CD4-positive, alpha-beta T cell (primary cell): Measurements from ENCODE around the gene DIS3L2. TPM values are rescaled to one million over a fixed set of nuclear protein-coding genes. Genes with fewer than 3 reads are reported as not detected.

Source experiments
- ATAC-seq: fragments of 200-7000 bp; cut with Tn5 transposase; one replicate; pipeline ENCODE4 v1.10.0; 2022; ENCODE audit warnings: mild to moderate bottlenecking; ENCODE audit not compliant: poor library complexity
- CTCF ChIA-PET: fragments of 350-600 bp; sonication (Branson Sonifier 250); formaldehyde crosslinking; loops from one replicate; lab custom pipeline; 2021; ENCODE audit warnings: antibody characterized with exemption, inconsistent platforms; lab: Charles Lee
- POLR2A ChIA-PET: fragments of 350-600 bp; sonication (Branson Sonifier 250); formaldehyde crosslinking; loops from one replicate; lab custom pipeline; 2021; ENCODE audit warnings: antibody characterized with exemption, inconsistent platforms; lab: Charles Lee
- DNase-seq, 14 experiments: peaks; one replicate each; pipeline ENCODE4 v3.0.0-alpha.2; 2013 to 2020; ENCODE audit warnings: mixed read lengths in 2 of 14
- H3K27ac ChIP-seq, 2 donors: one replicate each; pipeline versions ENCODE4 v1.5.1 to v1.7.0; 2013; ENCODE audit warnings: low read length in 2 of 2, low read depth in 1 of 2, mild to moderate bottlenecking in 1 of 2
- H3K27me3 ChIP-seq, 2 experiments: 1 replicate in 1 of 2; 2 replicates in 1 of 2; pipeline versions ENCODE4 v1.6.1 to v1.7.0; 2013; ENCODE audit warnings: low read length in 2 of 2, control low read depth in 1 of 2, mild to moderate bottlenecking in 1 of 2, moderate library complexity in 1 of 2; ENCODE audit not compliant: insufficient read depth in 2 of 2, control insufficient read depth in 1 of 2
- H3K36me3 ChIP-seq: one replicate; pipeline ENCODE4 v1.6.1; 2013; ENCODE audit warnings: low read length, control low read depth; ENCODE audit not compliant: insufficient read depth
- H3K4me1 ChIP-seq: one replicate; pipeline ENCODE4 v1.6.1; 2013; ENCODE audit warnings: low read length, control low read depth; ENCODE audit not compliant: insufficient read depth
- H3K4me3 ChIP-seq: one replicate; pipeline ENCODE4 v1.5.1; 2013; ENCODE audit warnings: mild to moderate bottlenecking, low read length, moderate library complexity
- H3K9me3 ChIP-seq, 2 experiments: 1 replicate in 1 of 2; 2 replicates in 1 of 2; pipeline versions ENCODE4 v1.6.1 to v1.7.0; 2013; ENCODE audit warnings: low read length in 2 of 2, mild to moderate bottlenecking in 2 of 2, control low read depth in 1 of 2, moderate library complexity in 1 of 2; ENCODE audit not compliant: control insufficient read depth in 1 of 2, insufficient read depth in 1 of 2
- H3K27ac Mint-ChIP-seq: one replicate; pipeline ENCODE4 v1.8.0; 2020; ENCODE audit warnings: mixed read lengths
- H3K27me3 Mint-ChIP-seq: one replicate; pipeline ENCODE4 v1.8.0; 2021; ENCODE audit warnings: mixed read lengths
- H3K36me3 Mint-ChIP-seq: one replicate; pipeline ENCODE4 v1.8.0; 2021; ENCODE audit warnings: low read depth, mixed read lengths
- H3K4me1 Mint-ChIP-seq: one replicate; pipeline ENCODE4 v1.8.0; 2021; ENCODE audit warnings: low read depth, mixed read lengths
- H3K4me3 Mint-ChIP-seq: one replicate; pipeline ENCODE4 v1.8.0; 2020; ENCODE audit warnings: mild to moderate bottlenecking, mixed read lengths
- H3K9me3 Mint-ChIP-seq: one replicate; pipeline ENCODE4 v1.8.0; 2020; ENCODE audit warnings: mixed read lengths
- intact Hi-C, 2 experiments: fragments of 100-400 bp; cut with DNase I in 1 of 2; cut with micrococcal nuclease in 1 of 2; formaldehyde crosslinking; loops; one replicate each; pipeline versions ENCODE4 v1.15.1 to v1.9.0; 2023 to 2025; cut with DNase I, micrococcal nuclease
- total RNA-seq, 174 experiments: library from RNA in 2 of 174; stranded (reverse) in 2 of 174; gene quantifications; one replicate each; pipeline ENCODE4 v1.2.3 and lab custom pipeline; 2021 to 2026
- TF ChIP-seq, protein P1 (sequence below): fragments of 200-600 bp; IDR thresholded peaks from one replicate; pipeline ENCODE4 v1.8.0; 2022; ENCODE audit warnings: antibody characterized with exemption, mild to moderate bottlenecking

DIS3L2 gene
- total RNA-seq, 2 experiments from 2014 or later, result 59.8 to 62.9 TPM

DNA sequence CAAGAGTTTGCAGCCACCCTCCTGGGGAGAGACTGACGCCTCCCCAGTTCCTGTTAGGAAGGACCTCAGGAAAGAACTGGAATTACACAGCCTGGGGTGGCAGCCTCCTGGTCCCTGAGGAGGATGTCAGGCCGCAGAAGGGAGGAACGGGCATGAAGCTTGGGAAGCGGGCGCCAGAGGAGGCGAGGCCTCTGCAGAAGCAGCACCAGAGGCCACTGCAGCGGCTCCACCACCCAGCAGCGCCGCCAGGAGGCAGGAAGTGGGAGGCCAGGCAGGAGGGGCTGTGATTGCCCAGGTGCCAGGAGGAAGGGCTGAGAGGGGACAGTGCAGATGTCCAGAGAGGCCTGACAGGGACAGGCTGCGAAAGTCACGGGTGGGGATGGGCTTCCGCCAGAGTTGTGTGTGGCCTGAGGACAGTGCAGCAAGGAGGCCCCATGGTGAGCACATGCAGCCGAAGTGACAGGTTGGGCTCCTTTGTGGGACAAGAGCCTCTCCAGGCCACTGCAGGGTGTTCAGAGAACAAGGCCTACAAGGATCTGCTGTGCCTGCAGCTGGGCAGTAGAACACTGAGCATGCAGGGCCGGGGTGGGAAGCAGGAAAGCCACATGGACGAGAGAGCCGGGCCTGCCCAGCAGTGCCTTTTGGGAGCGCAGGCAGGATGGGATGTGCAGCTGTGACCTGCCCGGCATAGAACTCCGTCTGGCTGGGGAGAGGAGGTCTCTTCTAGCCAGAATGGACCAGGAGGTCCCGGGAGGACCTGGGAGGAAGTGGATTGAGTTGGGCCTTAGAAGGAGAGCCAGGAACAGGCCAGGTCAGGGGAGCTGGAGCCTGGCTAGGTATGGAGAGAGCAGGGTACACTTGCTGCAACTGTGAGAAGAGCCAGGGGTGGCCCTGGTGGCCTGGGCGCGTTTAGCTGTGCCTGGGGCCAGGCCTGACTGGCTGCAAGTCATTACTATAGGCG lies 377.9 kb downstream of the DIS3L2 start:
- Histone ChIP-seq H3K4me1 (no peaks in the 10 kb centered on the region), H3K27ac (no peak overlapping the region), H3K4me3 (no peak overlapping the region), H3K36me3 (peaks cover 3% of the 10 kb centered on the region), H3K27me3 (no peaks in the 10 kb centered on the region), H3K9me3 (no peaks in the 10 kb centered on the region)
- H3K4me3 Mint-ChIP-seq, result no peak overlapping the region
- H3K27me3 Mint-ChIP-seq, result no peaks in the 10 kb centered on the region
- CTCF ChIA-PET, result no interaction called here
- no peaks in the 10 kb centered on the region for H3K4me1 Mint-ChIP-seq
- intact Hi-C loops, result loop anchor here in 1 of 2 experiments (10.0 kb wide), 1 partner anchor 105 kb away; no protein-coding TSS in a partner anchor
- POLR2A ChIA-PET, result no interaction called here
- H3K27ac Mint-ChIP-seq, result peak overlapping the region; percentile 42
- no peaks in the 10 kb centered on the region for H3K9me3 Mint-ChIP-seq
- H3K36me3 Mint-ChIP-seq, result peaks cover 6% of the 10 kb centered on the region
- ATAC-seq (no peak), DNase-seq (peak in 1 of 14 experiments; percentile 25)
- TF ChIP-seq, protein P1, sequence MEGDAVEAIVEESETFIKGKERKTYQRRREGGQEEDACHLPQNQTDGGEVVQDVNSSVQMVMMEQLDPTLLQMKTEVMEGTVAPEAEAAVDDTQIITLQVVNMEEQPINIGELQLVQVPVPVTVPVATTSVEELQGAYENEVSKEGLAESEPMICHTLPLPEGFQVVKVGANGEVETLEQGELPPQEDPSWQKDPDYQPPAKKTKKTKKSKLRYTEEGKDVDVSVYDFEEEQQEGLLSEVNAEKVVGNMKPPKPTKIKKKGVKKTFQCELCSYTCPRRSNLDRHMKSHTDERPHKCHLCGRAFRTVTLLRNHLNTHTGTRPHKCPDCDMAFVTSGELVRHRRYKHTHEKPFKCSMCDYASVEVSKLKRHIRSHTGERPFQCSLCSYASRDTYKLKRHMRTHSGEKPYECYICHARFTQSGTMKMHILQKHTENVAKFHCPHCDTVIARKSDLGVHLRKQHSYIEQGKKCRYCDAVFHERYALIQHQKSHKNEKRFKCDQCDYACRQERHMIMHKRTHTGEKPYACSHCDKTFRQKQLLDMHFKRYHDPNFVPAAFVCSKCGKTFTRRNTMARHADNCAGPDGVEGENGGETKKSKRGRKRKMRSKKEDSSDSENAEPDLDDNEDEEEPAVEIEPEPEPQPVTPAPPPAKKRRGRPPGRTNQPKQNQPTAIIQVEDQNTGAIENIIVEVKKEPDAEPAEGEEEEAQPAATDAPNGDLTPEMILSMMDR, result no peak

DNA sequence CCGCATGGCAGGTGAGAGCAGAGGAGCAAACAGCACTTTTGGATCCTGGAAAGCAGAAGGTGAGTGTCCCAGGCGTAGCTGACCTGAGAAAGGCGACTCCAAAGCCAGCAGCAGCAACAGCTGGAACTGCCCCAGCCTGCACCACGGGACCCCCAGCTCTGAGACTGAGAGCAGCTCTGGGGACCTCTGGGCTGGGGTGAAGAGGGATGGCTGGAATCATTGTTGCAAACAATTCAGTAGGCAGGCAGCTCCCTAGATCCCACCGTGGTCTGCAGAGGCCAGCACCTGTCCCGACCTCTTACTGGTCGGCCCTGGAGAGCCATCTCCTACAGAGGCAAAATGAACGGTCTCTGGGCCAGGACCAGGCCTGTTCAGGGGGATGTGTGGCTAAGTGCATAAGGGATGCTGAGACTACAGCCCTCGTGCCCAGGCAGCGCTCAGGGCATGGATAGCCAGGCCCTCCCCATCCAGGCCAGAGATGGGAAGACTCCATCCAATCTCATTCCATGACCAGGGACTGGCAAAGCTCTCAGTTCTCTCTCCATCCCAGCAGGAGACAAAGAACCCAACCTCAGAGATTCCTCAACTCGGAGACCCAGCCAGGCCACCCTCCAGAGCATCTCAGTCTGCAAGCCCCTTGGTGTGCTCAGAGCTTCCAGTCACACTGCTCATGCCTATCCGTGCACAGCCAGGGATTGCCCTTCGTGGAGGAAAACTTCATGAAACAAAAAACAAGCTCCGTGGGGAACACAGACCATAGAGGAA lies 378.8 kb downstream of the DIS3L2 start:
- Mint-ChIP-seq H3K27ac (no peak overlapping the region), H3K9me3 (no peaks in the 10 kb centered on the region), H3K4me3 (no peak overlapping the region), H3K4me1 (no peaks in the 10 kb centered on the region), H3K27me3 (no peaks in the 10 kb centered on the region), H3K36me3 (peaks cover 6% of the 10 kb centered on the region)
- H3K27ac ChIP-seq, result no peak overlapping the region
- ChIA-PET POLR2A (no interaction called here), CTCF (no interaction called here)
- no peaks in the 10 kb centered on the region for H3K4me1 ChIP-seq
- no peak overlapping the region for H3K4me3 ChIP-seq
- no peak for DNase-seq
- peaks cover 3% of the 10 kb centered on the region for H3K36me3 ChIP-seq
- H3K27me3 ChIP-seq, result no peaks in the 10 kb centered on the region
- TF ChIP-seq, protein P1, result no peak
- no peak for ATAC-seq
- no peaks in the 10 kb centered on the region for H3K9me3 ChIP-seq
- intact Hi-C loops, result no loop called here

DNA sequence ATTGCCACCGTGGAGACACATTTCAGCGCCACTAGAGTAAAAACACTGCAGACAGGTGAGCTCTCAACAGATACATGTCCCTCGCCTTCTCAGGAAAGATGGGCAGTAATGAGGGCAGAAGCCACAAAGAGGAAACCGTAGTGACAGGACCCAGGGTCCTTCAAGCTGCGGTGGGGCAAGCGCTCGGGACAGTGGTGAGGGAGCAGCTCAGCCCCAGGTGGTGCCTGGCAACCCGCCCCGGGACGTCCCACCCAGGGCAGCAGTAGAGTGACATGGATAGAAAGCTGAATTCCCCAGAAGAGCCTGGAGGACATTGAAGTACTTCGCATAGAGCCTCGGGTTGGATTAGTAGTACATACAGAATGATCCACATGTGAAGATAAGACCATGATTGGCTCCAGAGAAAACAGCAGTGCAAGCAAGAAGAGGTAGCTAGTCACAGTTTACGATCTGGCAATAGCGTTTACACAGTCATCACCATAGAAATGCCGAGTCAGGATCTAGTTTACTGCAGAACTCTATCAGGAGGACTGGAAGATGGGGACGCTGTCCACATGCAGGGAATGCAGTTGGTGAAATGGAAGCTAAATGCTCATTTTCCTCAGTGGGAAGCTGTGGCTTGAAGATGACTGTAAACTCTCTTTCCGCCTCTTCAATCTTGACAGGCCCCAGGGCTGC lies 379.7 kb downstream of the DIS3L2 start:
- DNase-seq, result no peak
- Mint-ChIP-seq H3K4me1 (no peaks in the 10 kb centered on the region), H3K27me3 (no peaks in the 10 kb centered on the region), H3K9me3 (no peaks in the 10 kb centered on the region), H3K4me3 (no peak overlapping the region), H3K36me3 (peaks cover 6% of the 10 kb centered on the region), H3K27ac (no peak overlapping the region)
- POLR2A ChIA-PET, result no interaction called here
- CTCF ChIA-PET, result no interaction called here
- TF ChIP-seq, protein P1, result no peak
- no peak for ATAC-seq
- Histone ChIP-seq H3K4me1 (no peaks in the 10 kb centered on the region), H3K27me3 (no peaks in the 10 kb centered on the region), H3K36me3 (no peaks in the 10 kb centered on the region), H3K9me3 (no peaks in the 10 kb centered on the region), H3K4me3 (no peak overlapping the region), H3K27ac (no peak overlapping the region)
- intact Hi-C loops, result no loop called here
